ENCODE data around the gene ADAMTS2. TPM values are rescaled to one million over a fixed set of nuclear protein-coding genes. Genes with fewer than 3 reads are reported as not detected.
"Not testable (repeated sequence)": the region's sequence is repeated elsewhere in the genome, so short reads cannot be mapped to it uniquely, and the experiment has no call there.

The ADAMTS2 gene
- total RNA-seq, 1 experiment from 2014 or later = not detected

- DNase-seq (ENCODE audit: extremely low read depth, low read depth) = no peak
These were observed 222.7 kb downstream of the ADAMTS2 start for GRCh38 chr5:179122411-179123108.

- no peak for DNase-seq (ENCODE audit: extremely low read depth, low read depth)
These were observed 223.6 kb downstream of the ADAMTS2 start for GRCh38 chr5:179121667-179122111.

GRCh38 chr5:179120951-179121666 is 224.2 kb downstream of the ADAMTS2 start:
- DNase-seq (ENCODE audit: extremely low read depth, low read depth) = no peak

GRCh38 chr5:179120421-179120861 is 224.8 kb downstream of the ADAMTS2 start:
- DNase-seq (ENCODE audit: extremely low read depth, low read depth) = no peak

- DNase-seq (ENCODE audit: extremely low read depth, low read depth) = no peak
These were observed 225.7 kb downstream of the ADAMTS2 start for GRCh38 chr5:179119415-179120170.

GRCh38 chr5:179118756-179119414 is 226.4 kb downstream of the ADAMTS2 start:
- DNase-seq (ENCODE audit: extremely low read depth, low read depth) = no peak

- DNase-seq (ENCODE audit: extremely low read depth, low read depth) = no peak
These were observed 226.9 kb downstream of the ADAMTS2 start for GRCh38 chr5:179118338-179118737.

GRCh38 chr5:179115845-179116524 is 229.3 kb downstream of the ADAMTS2 start:
- DNase-seq (ENCODE audit: extremely low read depth, low read depth) = no peak

GRCh38 chr5:179115307-179115706 is 230.0 kb downstream of the ADAMTS2 start:
- no peak for DNase-seq (ENCODE audit: extremely low read depth, low read depth)

GRCh38 chr5:179114756-179115155 is 230.5 kb downstream of the ADAMTS2 start:
- DNase-seq (ENCODE audit: extremely low read depth, low read depth) = no peak

GRCh38 chr5:179113945-179114641 is 231.2 kb downstream of the ADAMTS2 start:
- DNase-seq (ENCODE audit: extremely low read depth, low read depth) = no peak

- DNase-seq (ENCODE audit: extremely low read depth, low read depth) = no peak
These were observed 232.1 kb downstream of the ADAMTS2 start for GRCh38 chr5:179113143-179113530.

GRCh38 chr5:179112469-179113142 is 232.7 kb downstream of the ADAMTS2 start:
- DNase-seq (ENCODE audit: extremely low read depth, low read depth) = no peak

- DNase-seq (ENCODE audit: extremely low read depth, low read depth) = no peak
These were observed 233.7 kb downstream of the ADAMTS2 start for GRCh38 chr5:179111267-179112207.

GRCh38 chr5:179110528-179110927 is 234.7 kb downstream of the ADAMTS2 start:
- no peak for DNase-seq (ENCODE audit: extremely low read depth, low read depth)

GRCh38 chr5:179101282-179101681 is 244.0 kb downstream of the ADAMTS2 start:
- not testable (repeated sequence) for DNase-seq (ENCODE audit: extremely low read depth, low read depth)

GRCh38 chr5:179089502-179089901 is 255.8 kb downstream of the ADAMTS2 start:
- no peak for DNase-seq (ENCODE audit: extremely low read depth, low read depth)

GRCh38 chr5:179080724-179081123 is 264.5 kb downstream of the ADAMTS2 start:
- DNase-seq (ENCODE audit: extremely low read depth, low read depth) = no peak

Measured in NCI-H460 (cell line).